ENCODE results near the gene AGT. TPM values are rescaled to one million over a fixed set of nuclear protein-coding genes. Genes with fewer than 3 reads are reported as not detected.

The AGT gene
- polyA plus RNA-seq (2012; ENCODE audit: missing spikeins): not detected

- no peak for FAIRE-seq
These were observed at the start of gene AGT for GRCh38 chr1:230713915-230714764. TSS of gene AGT (minus strand) at chr1:230714122. CDS start at chr1:230710823, 3,299 bp downstream.

GRCh38 chr1:230761443-230762167, 47.7 kb upstream of the AGT start:
- TF ChIP-seq TAF1 (IDR thresholded peaks at IDR 0.05; ENCODE audit: borderline replicate concordance, low read depth, low read length): no peak
- FAIRE-seq: no peak
- no peak for DNase-seq (ENCODE audit: insufficient read length)

More at GRCh38 chr1:230713915-230714764, at the start of gene AGT:
- DNase-seq (ENCODE audit: insufficient read length): no peak
- TF ChIP-seq POLR2AphosphoS5 (IDR thresholded peaks at IDR 0.05; ENCODE audit: low read depth, low read length) (no peak), POLR2A (IDR thresholded peaks at IDR 0.05; ENCODE audit: low read depth, low read length) (no peak), TAF1 (IDR thresholded peaks at IDR 0.05; ENCODE audit: borderline replicate concordance, low read depth, low read length) (no peak)

- TF ChIP-seq TAF1 (IDR thresholded peaks at IDR 0.05; ENCODE audit: borderline replicate concordance, low read depth, low read length) (no peak), POLR2A (IDR thresholded peaks at IDR 0.05; ENCODE audit: low read depth, low read length) (no peak), POLR2AphosphoS5 (IDR thresholded peaks at IDR 0.05; ENCODE audit: low read depth, low read length) (no peak)
- DNase-seq (ENCODE audit: insufficient read length) (no peak), FAIRE-seq (no peak)
These were observed 46.5 kb upstream of the AGT start for GRCh38 chr1:230760360-230760827.

GRCh38 chr1:230759369-230760065, 45.6 kb upstream of the AGT start:
- FAIRE-seq (no peak), DNase-seq (ENCODE audit: insufficient read length) (no peak)
- TF ChIP-seq TAF1 (IDR thresholded peaks at IDR 0.05; ENCODE audit: borderline replicate concordance, low read depth, low read length) (no peak), POLR2A (IDR thresholded peaks at IDR 0.05; ENCODE audit: low read depth, low read length) (no peak), POLR2AphosphoS5 (IDR thresholded peaks at IDR 0.05; ENCODE audit: low read depth, low read length) (no peak)

- no peak for DNase-seq (ENCODE audit: insufficient read length)
- FAIRE-seq: no peak
- TF ChIP-seq TAF1 (IDR thresholded peaks at IDR 0.05; ENCODE audit: borderline replicate concordance, low read depth, low read length) (no peak), POLR2AphosphoS5 (IDR thresholded peaks at IDR 0.05; ENCODE audit: low read depth, low read length) (no peak), POLR2A (IDR thresholded peaks at IDR 0.05; ENCODE audit: low read depth, low read length) (no peak)
These were observed 44.9 kb upstream of the AGT start for GRCh38 chr1:230758709-230759368.

- FAIRE-seq: no peak
- no peak for DNase-seq (ENCODE audit: insufficient read length)
- TF ChIP-seq POLR2AphosphoS5 (IDR thresholded peaks at IDR 0.05; ENCODE audit: low read depth, low read length) (no peak), TAF1 (IDR thresholded peaks at IDR 0.05; ENCODE audit: borderline replicate concordance, low read depth, low read length) (no peak), POLR2A (IDR thresholded peaks at IDR 0.05; ENCODE audit: low read depth, low read length) (no peak)
These were observed 44.2 kb upstream of the AGT start for GRCh38 chr1:230757856-230758708.

GRCh38 chr1:230754796-230755195, 40.9 kb upstream of the AGT start:
- DNase-seq (ENCODE audit: insufficient read length) (no peak), FAIRE-seq (no peak)
- no peak for TF ChIP-seq POLR2A (IDR thresholded peaks at IDR 0.05; ENCODE audit: low read depth, low read length)
- TF ChIP-seq POLR2AphosphoS5 (IDR thresholded peaks at IDR 0.05; ENCODE audit: low read depth, low read length): no peak
- TF ChIP-seq TAF1 (IDR thresholded peaks at IDR 0.05; ENCODE audit: borderline replicate concordance, low read depth, low read length): no peak

- DNase-seq (ENCODE audit: insufficient read length): peak; percentile 39
- peak; percentile 64 for FAIRE-seq
- TF ChIP-seq POLR2AphosphoS5 (IDR thresholded peaks at IDR 0.05; ENCODE audit: low read depth, low read length) (no peak), TAF1 (IDR thresholded peaks at IDR 0.05; ENCODE audit: borderline replicate concordance, low read depth, low read length) (no peak), POLR2A (IDR thresholded peaks at IDR 0.05; ENCODE audit: low read depth, low read length) (no peak)
These were observed 39.8 kb upstream of the AGT start for GRCh38 chr1:230753586-230754251.

GRCh38 chr1:230753191-230753585, 39.3 kb upstream of the AGT start:
- no peak for DNase-seq (ENCODE audit: insufficient read length)
- FAIRE-seq: no peak
- TF ChIP-seq POLR2A (IDR thresholded peaks at IDR 0.05; ENCODE audit: low read depth, low read length): no peak
- no peak for TF ChIP-seq POLR2AphosphoS5 (IDR thresholded peaks at IDR 0.05; ENCODE audit: low read depth, low read length)
- TF ChIP-seq TAF1 (IDR thresholded peaks at IDR 0.05; ENCODE audit: borderline replicate concordance, low read depth, low read length): no peak

- FAIRE-seq: no peak
- no peak for TF ChIP-seq POLR2AphosphoS5 (IDR thresholded peaks at IDR 0.05; ENCODE audit: low read depth, low read length)
- no peak for DNase-seq (ENCODE audit: insufficient read length)
These were observed 38.5 kb upstream of the AGT start for GRCh38 chr1:230752407-230752806.

All from GM12892 (cell line).